ENCODE results near the gene COPS9. TPM values are rescaled to one million over a fixed set of nuclear protein-coding genes. Genes with fewer than 3 reads are reported as not detected.

Gene COPS9
- total RNA-seq, 1 donor from 2014 or later: 132 TPM

- Mint-ChIP-seq H3K4me1 (ENCODE audit: low read depth) (peaks cover 6% of the 10 kb centered on the region), H3K9me3 (no peaks in the 10 kb centered on the region), H3K27me3 (ENCODE audit: insufficient read depth) (peaks cover 9% of the 10 kb centered on the region), H3K36me3 (ENCODE audit: low read depth) (no peaks in the 10 kb centered on the region), H3K4me3 (no peak overlapping the region), H3K27ac (no peak overlapping the region)
- DNase-seq (ENCODE audit: low spot score): no peak
- intact Hi-C loops (cut with micrococcal nuclease): no loop called here
Observed at GRCh38 chr2:240141736-240142135, 5.6 kb upstream of the COPS9 start.

DNA sequence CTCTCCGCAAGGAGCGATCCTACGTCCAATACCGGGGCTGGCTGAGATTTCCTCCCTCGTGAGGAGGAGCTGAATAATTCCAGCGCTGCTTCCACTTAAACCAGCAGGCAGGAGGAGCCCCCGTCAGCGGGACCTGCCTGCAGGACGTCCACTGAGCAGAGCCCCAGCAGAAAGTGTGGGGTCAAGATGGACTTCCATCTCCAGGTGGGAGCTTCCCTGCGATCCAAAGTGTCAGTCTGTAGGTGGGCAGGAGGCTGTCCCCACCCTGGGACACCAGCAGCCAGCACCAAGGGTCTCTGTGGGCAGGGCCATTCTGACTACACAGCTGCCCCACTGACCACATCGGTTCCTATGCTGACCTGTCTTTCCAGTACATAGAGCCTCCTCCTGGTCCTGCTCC lies 4.8 kb upstream of the COPS9 start:
- DNase-seq (ENCODE audit: low spot score): no peak
- H3K4me1 Mint-ChIP-seq (ENCODE audit: low read depth): peaks cover 7% of the 10 kb centered on the region
- H3K4me3 Mint-ChIP-seq: no peak overlapping the region
- no peak overlapping the region for H3K27ac Mint-ChIP-seq
- no peaks in the 10 kb centered on the region for H3K36me3 Mint-ChIP-seq (ENCODE audit: low read depth)
- no peaks in the 10 kb centered on the region for H3K9me3 Mint-ChIP-seq
- peaks cover 9% of the 10 kb centered on the region for H3K27me3 Mint-ChIP-seq (ENCODE audit: insufficient read depth)
- intact Hi-C loops (cut with micrococcal nuclease): no loop called here

- intact Hi-C loops (cut with micrococcal nuclease): no loop called here
- Mint-ChIP-seq H3K9me3 (no peaks in the 10 kb centered on the region), H3K4me1 (ENCODE audit: low read depth) (peaks cover 9% of the 10 kb centered on the region), H3K4me3 (no peak within 1 kb of the TSS), H3K27ac (no peak within 1 kb of the TSS), H3K27me3 (ENCODE audit: insufficient read depth) (peaks cover 9% of the 10 kb centered on the region), H3K36me3 (ENCODE audit: low read depth) (no peaks in the 10 kb centered on the region)
- DNase-seq (ENCODE audit: low spot score): no peak
Observed at GRCh38 chr2:240140511-240140910, 4.4 kb upstream of the COPS9 start, which contains the start of gene OTOS. Gene OTOS, minus strand, starts transcription at chr2:240140658. Its CDS starts 332 bp downstream, at chr2:240140326.

DNA sequence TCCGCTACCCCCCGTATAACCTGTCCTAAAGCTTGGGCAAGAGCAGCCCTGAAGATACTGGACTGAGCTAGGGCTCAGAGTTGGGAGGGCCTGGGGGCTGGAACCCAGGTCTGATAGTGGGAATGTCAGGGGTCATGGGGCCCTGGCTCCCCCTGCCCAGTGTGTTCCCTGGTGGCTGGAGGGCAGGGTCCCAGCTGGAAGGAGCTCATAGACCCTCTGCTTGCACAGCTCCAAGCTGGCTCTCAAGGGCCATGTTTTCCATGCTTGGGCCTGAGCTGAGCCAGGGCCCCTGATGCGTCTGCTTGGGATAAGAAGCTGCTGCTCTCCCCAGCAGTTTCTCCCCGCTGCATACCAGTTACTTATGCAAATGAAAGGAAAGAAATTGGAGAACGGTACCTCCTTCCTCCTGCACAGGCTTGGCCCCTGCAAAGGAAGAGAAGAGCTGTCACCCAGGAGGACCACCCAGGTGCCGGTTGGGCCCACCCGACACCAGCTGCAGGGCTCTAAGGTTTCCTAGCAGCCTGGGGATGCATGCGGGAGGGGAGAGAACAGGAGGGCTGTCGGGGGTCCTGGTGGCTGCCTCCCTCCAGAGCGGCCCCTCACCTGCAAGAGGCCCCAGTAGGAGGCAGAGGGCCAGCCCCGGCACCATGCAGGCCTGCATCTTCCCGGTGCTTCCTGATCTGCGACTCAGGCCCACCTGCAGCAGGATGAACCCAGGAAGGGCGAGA lies 3.7 kb upstream of the COPS9 start:
- H3K9me3 Mint-ChIP-seq: no peaks in the 10 kb centered on the region
- no peak for DNase-seq (ENCODE audit: low spot score)
- H3K27me3 Mint-ChIP-seq (ENCODE audit: insufficient read depth): peaks cover 9% of the 10 kb centered on the region
- H3K27ac Mint-ChIP-seq: no peak overlapping the region
- H3K4me3 Mint-ChIP-seq: no peak overlapping the region
- no peaks in the 10 kb centered on the region for H3K36me3 Mint-ChIP-seq (ENCODE audit: low read depth)
- H3K4me1 Mint-ChIP-seq (ENCODE audit: low read depth): peaks cover 16% of the 10 kb centered on the region
- intact Hi-C loops (cut with micrococcal nuclease): loop anchor here (5.0 to 10.0 kb wide), 5 partner anchors 213 to 875 kb away; partner anchors contain the start of genes DUSP28, GPC1, HDAC4 and RNPEPL1

DNA sequence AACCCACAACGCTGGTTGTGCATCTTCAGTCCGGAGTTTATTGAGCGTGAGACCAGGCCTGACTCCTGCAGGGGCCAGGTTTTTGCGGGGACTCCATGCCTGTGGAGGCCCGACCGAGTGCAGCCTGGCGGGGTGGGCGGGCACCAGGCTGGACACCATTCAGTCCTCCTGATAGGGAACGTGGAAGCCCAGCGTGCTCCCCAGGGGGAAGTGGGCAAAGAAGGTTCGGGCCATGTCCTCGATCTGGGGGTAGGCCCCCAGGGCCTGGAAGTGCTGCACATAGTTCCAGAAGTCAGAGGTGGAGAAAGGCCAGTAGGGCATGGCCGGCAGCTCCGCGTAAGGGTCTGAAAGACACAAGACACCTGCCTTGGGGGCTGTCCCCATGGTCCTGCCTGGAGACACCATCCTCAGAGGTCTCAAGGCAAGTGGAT lies 2.9 kb upstream of the COPS9 start:
- Mint-ChIP-seq H3K36me3 (ENCODE audit: low read depth) (no peaks in the 10 kb centered on the region), H3K4me1 (ENCODE audit: low read depth) (peaks cover 24% of the 10 kb centered on the region), H3K4me3 (no peak overlapping the region), H3K9me3 (no peaks in the 10 kb centered on the region), H3K27me3 (ENCODE audit: insufficient read depth) (peaks cover 9% of the 10 kb centered on the region), H3K27ac (no peak overlapping the region)
- intact Hi-C loops (cut with micrococcal nuclease): loop anchor here (5.0 to 10.0 kb wide), 5 partner anchors 212 to 874 kb away; partner anchors contain the start of genes DUSP28, GPC1, HDAC4 and RNPEPL1
- DNase-seq (ENCODE audit: low spot score): no peak

- Mint-ChIP-seq H3K4me3 (peak overlapping the region; percentile 22), H3K27ac (no peak overlapping the region), H3K9me3 (no peaks in the 10 kb centered on the region), H3K36me3 (ENCODE audit: low read depth) (no peaks in the 10 kb centered on the region), H3K27me3 (ENCODE audit: insufficient read depth) (peaks cover 9% of the 10 kb centered on the region), H3K4me1 (ENCODE audit: low read depth) (peaks cover 25% of the 10 kb centered on the region)
- no peak for DNase-seq (ENCODE audit: low spot score)
- intact Hi-C loops (cut with micrococcal nuclease): loop anchor here (5.0 to 10.0 kb wide), 5 partner anchors 211 to 874 kb away; partner anchors contain the start of genes DUSP28, GPC1, HDAC4 and RNPEPL1
Observed at GRCh38 chr2:240138254-240138984, 2.3 kb upstream of the COPS9 start.

DNA sequence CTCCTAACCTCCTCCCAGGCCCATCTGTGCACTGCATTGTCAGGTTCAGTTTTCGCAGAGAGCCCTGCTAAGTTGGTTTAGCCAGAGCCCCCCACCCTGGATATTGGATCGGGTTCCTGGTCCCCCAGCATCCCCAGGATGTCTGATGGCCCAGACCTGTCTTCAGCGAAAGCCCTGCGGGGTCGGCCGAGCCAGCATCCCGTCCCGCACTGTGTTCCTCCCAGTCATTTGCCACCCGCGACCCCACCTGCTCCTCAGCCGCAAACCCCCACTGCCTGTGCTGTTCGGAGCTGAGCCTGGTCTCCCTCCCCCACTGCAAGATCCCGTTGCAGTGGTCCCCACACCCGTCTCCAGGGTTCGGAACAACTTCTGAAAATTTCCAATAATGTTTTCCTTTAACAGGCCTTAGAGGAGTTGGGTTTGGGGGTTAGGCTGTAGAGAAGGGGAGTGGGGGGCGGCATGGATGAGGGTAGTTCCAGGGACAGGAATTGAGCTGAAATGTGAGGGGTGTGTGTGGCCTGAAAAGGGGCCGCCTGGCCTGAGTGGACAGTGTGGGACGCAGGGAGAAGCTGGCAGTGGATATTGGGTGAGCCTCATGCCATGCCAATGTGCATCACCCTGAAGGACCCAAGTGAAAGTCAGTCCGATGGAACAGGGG lies 1.6 kb upstream of the COPS9 start:
- intact Hi-C loops (cut with micrococcal nuclease): loop anchor here (2.0 to 10.0 kb wide), 6 partner anchors 210 to 873 kb away; partner anchors contain the start of genes DUSP28, GPC1, HDAC4 and RNPEPL1
- no peak for DNase-seq (ENCODE audit: low spot score)
- Mint-ChIP-seq H3K27me3 (ENCODE audit: insufficient read depth) (peaks cover 9% of the 10 kb centered on the region), H3K9me3 (no peaks in the 10 kb centered on the region), H3K27ac (no peak overlapping the region), H3K4me1 (ENCODE audit: low read depth) (peaks cover 25% of the 10 kb centered on the region), H3K4me3 (peak overlapping the region; percentile 92), H3K36me3 (ENCODE audit: low read depth) (peaks cover 7% of the 10 kb centered on the region)

DNA sequence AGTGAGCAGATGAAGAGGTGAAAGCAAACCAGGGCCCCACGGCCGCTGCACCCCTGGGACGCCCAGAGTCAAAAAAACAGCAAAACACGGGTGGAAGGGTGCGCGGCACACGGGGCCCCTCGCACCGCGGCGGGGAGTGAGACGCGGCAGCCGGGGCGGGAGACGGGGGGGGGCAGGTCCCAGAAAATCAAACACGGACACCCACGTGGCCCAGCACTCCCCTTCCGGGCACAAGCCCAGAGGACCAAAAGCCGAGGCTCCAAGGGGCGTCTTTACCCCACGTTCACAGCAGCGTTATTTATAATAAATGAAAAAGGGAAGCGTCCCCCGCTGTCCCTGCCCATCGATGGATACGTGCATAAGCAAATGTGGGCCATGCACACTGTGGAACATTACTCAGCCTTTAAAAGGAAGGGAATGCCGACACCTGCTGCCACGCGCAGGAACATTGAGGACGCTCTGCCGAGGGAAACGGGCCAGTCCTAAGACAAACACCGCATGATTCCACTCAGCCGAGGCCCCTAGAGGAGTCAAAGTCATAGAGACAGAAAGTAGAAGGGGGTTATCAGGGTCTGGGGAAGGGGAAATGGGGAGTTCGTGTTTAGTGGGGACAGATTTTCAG lies 677 bp upstream of the COPS9 start:
- H3K4me3 Mint-ChIP-seq: peak overlapping the region; percentile 92
- intact Hi-C loops (cut with micrococcal nuclease): loop anchor here (1.0 to 10.0 kb wide), 8 partner anchors 15 to 872 kb away; partner anchors contain the start of genes DUSP28, GPC1, HDAC4 and NDUFA10
- H3K36me3 Mint-ChIP-seq (ENCODE audit: low read depth): peaks cover 12% of the 10 kb centered on the region
- H3K4me1 Mint-ChIP-seq (ENCODE audit: low read depth): peaks cover 25% of the 10 kb centered on the region
- peak overlapping the region; percentile 52 for H3K27ac Mint-ChIP-seq
- H3K9me3 Mint-ChIP-seq: no peaks in the 10 kb centered on the region
- DNase-seq (ENCODE audit: low spot score): no peak
- peaks cover 6% of the 10 kb centered on the region for H3K27me3 Mint-ChIP-seq (ENCODE audit: insufficient read depth)

DNA sequence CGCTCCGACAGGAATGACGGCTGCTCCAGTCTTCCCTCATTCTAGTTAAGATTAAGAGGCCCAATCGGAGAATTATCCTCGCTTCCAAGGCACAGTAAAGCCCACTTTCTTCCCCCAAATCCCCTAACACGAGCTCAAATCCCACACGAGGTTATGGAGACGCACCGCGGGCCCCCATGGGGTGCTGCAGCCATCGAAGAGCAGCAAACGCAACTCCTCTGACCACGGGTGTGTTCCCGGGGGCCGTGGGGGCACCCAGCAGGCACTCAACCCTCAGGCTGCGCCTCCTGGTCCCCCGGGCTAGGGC lies 446 bp downstream of the COPS9 start:
- DNase-seq (ENCODE audit: low spot score): no peak
- intact Hi-C loops (cut with micrococcal nuclease): loop anchor here (1.0 to 10.0 kb wide), 8 partner anchors 14 to 871 kb away; partner anchors contain the start of genes DUSP28, GPC1, HDAC4 and NDUFA10
- Mint-ChIP-seq H3K4me1 (ENCODE audit: low read depth) (peaks cover 25% of the 10 kb centered on the region), H3K9me3 (no peaks in the 10 kb centered on the region), H3K36me3 (ENCODE audit: low read depth) (peaks cover 14% of the 10 kb centered on the region), H3K27me3 (ENCODE audit: insufficient read depth) (peaks cover 6% of the 10 kb centered on the region), H3K4me3 (peak overlapping the region; percentile 92), H3K27ac (peak overlapping the region; percentile 80)

DNA sequence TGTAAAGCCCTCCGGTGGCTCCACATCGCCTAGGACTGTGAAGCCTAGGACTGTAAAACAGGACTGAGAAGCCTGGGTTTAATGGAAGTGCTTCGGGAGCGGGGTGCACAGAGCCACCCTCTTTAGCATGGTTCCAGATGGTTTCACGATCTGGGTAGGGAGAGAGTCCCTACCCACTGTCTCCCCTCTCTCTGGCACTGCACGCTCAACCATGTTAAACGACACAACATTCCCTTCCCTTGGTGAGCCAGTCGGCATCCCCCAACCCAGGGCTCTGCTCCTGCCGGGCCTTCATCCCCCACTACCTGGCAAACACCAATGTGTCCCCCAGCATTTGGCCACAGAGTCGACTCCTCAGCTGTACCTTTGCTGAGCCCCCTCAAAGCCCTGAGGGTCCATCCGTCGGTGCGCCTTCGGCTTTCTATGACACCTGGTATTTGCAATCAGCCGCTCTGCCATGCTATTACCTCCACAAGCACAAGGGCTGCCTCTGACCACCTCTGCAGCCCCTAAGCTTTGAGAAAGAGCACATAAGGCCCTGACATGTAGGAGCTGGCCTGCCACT lies 1.1 kb downstream of the COPS9 start:
- Mint-ChIP-seq H3K27me3 (ENCODE audit: insufficient read depth) (peaks cover 6% of the 10 kb centered on the region), H3K9me3 (no peaks in the 10 kb centered on the region), H3K27ac (peak overlapping the region; percentile 80), H3K36me3 (ENCODE audit: low read depth) (peaks cover 17% of the 10 kb centered on the region), H3K4me3 (peak overlapping the region; percentile 92), H3K4me1 (ENCODE audit: low read depth) (peaks cover 25% of the 10 kb centered on the region)
- intact Hi-C loops (cut with micrococcal nuclease): loop anchor here (5.0 to 10.0 kb wide), 5 partner anchors 208 to 870 kb away; partner anchors contain the start of genes DUSP28, GPC1, HDAC4 and RNPEPL1
- DNase-seq (ENCODE audit: low spot score): no peak

GRCh38 chr2:240134466-240134865 lies 1.6 kb downstream of the COPS9 start:
- H3K27ac Mint-ChIP-seq: no peak overlapping the region
- no peaks in the 10 kb centered on the region for H3K9me3 Mint-ChIP-seq
- intact Hi-C loops (cut with micrococcal nuclease): loop anchor here (10.0 kb wide), 2 partner anchors 430 to 870 kb away; partner anchors contain the start of genes DUSP28 and RNPEPL1
- H3K36me3 Mint-ChIP-seq (ENCODE audit: low read depth): peaks cover 20% of the 10 kb centered on the region
- H3K4me3 Mint-ChIP-seq: peak overlapping the region; percentile 92
- peaks cover 4% of the 10 kb centered on the region for H3K27me3 Mint-ChIP-seq (ENCODE audit: insufficient read depth)
- DNase-seq (ENCODE audit: low spot score): no peak
- H3K4me1 Mint-ChIP-seq (ENCODE audit: low read depth): peaks cover 25% of the 10 kb centered on the region

GRCh38 chr2:240133401-240133800 lies 2.7 kb downstream of the COPS9 start:
- Mint-ChIP-seq H3K27ac (no peak overlapping the region), H3K27me3 (ENCODE audit: insufficient read depth) (no peaks in the 10 kb centered on the region), H3K4me1 (ENCODE audit: low read depth) (peaks cover 25% of the 10 kb centered on the region), H3K4me3 (peak overlapping the region; percentile 92), H3K9me3 (no peaks in the 10 kb centered on the region), H3K36me3 (ENCODE audit: low read depth) (peaks cover 22% of the 10 kb centered on the region)
- intact Hi-C loops (cut with micrococcal nuclease): loop anchor here (10.0 kb wide), 2 partner anchors 431 to 869 kb away; partner anchors contain the start of genes DUSP28 and RNPEPL1
- no peak for DNase-seq (ENCODE audit: low spot score)
